Measurements from ENCODE around the gene ATP2B3.

DNA sequence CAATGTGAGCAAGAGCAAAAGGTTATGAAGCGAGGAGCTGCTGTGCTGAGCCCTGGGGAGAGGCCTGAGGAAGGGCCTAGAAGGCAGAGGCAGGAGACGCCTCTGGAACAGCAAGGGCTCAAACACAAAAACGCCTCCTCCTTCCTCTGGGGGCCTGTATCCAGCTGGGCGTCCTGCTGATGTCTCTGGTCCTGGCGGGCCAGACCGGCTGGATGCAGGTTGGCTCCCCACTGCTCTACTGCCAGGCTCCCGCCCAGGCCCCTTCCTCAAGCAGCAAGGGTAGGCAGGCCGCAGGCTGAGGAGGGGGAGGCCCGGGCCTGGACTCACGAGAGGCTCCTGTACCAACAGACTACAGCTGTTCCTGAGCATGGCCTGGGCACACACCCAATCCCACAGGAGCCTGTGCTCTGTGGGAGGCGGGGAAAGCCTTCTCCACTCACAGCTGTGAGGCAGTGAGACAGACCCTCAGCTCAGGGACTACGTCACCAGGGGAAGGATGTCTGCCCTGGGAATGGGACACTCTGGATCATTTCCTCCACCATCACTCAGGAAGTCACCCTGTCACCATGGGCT lies 49.3 kb upstream of the ATP2B3 start:
- TF ChIP-seq, protein P1, sequence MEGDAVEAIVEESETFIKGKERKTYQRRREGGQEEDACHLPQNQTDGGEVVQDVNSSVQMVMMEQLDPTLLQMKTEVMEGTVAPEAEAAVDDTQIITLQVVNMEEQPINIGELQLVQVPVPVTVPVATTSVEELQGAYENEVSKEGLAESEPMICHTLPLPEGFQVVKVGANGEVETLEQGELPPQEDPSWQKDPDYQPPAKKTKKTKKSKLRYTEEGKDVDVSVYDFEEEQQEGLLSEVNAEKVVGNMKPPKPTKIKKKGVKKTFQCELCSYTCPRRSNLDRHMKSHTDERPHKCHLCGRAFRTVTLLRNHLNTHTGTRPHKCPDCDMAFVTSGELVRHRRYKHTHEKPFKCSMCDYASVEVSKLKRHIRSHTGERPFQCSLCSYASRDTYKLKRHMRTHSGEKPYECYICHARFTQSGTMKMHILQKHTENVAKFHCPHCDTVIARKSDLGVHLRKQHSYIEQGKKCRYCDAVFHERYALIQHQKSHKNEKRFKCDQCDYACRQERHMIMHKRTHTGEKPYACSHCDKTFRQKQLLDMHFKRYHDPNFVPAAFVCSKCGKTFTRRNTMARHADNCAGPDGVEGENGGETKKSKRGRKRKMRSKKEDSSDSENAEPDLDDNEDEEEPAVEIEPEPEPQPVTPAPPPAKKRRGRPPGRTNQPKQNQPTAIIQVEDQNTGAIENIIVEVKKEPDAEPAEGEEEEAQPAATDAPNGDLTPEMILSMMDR (IDR thresholded peaks at IDR 0.05; ENCODE audit: insufficient read depth, low read length, poor library complexity, severe bottlenecking), result no peak
- no peak for TF ChIP-seq EZH2phosphoT487 (conservative IDR thresholded peaks at IDR 0.05; ENCODE audit: low read length)

Data from SU-DHL-6 (cell line).